ENCODE data around the gene PPIF. TPM values are rescaled to one million over a fixed set of nuclear protein-coding genes. Genes with fewer than 3 reads are reported as not detected.
"Not testable (repeated sequence)": the region's sequence is repeated elsewhere in the genome, so short reads cannot be mapped to it uniquely, and the experiment has no call there.

PPIF gene
- total RNA-seq, 3 donors from 2014 or later, result 54.6 to 88.5 (median 77.3) TPM

- no peak for TF ChIP-seq CTCF (IDR thresholded peaks at IDR 0.05)
- Histone ChIP-seq H3K36me3 (ENCODE audit: low read depth) (no peaks in the 10 kb centered on the region), H3K4me3 (no peak overlapping the region), H3K9me3 (no peaks in the 10 kb centered on the region), H3K4me1 (ENCODE audit: low read depth) (no peaks in the 10 kb centered on the region)
- ATAC-seq, result no peak
- DNase-seq, result peak in 1 of 3 donors; percentile 22
- intact Hi-C loops (cut with DNase I, micrococcal nuclease), result no loop called here
These were observed 12.2 kb upstream of the PPIF start for GRCh38 chr10:79335094-79335469.

- ATAC-seq, result peak; percentile 9
- Histone ChIP-seq H3K4me3 (no peak overlapping the region), H3K9me3 (no peaks in the 10 kb centered on the region), H3K4me1 (ENCODE audit: low read depth) (no peaks in the 10 kb centered on the region), H3K36me3 (ENCODE audit: low read depth) (no peaks in the 10 kb centered on the region)
- DNase-seq, result peak in 1 of 3 donors; percentile 33
- intact Hi-C loops (cut with DNase I, micrococcal nuclease), result no loop called here
- TF ChIP-seq CTCF (IDR thresholded peaks at IDR 0.05), result no peak
These were observed 11.6 kb upstream of the PPIF start for GRCh38 chr10:79335470-79336235.

DNA sequence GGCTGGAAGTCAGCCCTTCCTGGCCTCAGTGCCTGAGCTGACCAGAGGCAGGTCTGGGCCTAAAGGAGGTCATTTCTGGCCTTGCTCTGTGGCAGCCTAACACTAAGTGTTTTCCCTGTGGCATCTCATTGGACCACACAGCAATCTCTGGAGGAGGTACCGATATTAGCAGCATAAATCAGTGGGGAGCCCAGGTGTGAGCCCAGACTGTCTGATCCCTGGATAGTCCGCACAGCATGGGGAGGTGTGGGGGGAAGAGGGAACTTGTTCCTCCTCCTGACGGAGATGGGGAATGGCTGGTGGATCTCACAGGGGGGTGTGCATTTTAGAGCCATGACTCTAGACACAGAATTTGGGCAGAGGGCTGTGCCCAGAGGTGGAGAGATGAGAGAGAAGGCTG lies 11.0 kb upstream of the PPIF start:
- H3K36me3 ChIP-seq (ENCODE audit: low read depth), result no peaks in the 10 kb centered on the region
- no peak for DNase-seq
- no peaks in the 10 kb centered on the region for H3K9me3 ChIP-seq
- no peak for ATAC-seq
- no peak overlapping the region for H3K4me3 ChIP-seq
- TF ChIP-seq CTCF (IDR thresholded peaks at IDR 0.05), result no peak
- H3K4me1 ChIP-seq (ENCODE audit: low read depth), result no peaks in the 10 kb centered on the region
- intact Hi-C loops (cut with DNase I, micrococcal nuclease), result no loop called here

GRCh38 chr10:79336739-79337138 lies 10.5 kb upstream of the PPIF start:
- ATAC-seq, result no peak
- intact Hi-C loops (cut with DNase I, micrococcal nuclease), result no loop called here

DNA sequence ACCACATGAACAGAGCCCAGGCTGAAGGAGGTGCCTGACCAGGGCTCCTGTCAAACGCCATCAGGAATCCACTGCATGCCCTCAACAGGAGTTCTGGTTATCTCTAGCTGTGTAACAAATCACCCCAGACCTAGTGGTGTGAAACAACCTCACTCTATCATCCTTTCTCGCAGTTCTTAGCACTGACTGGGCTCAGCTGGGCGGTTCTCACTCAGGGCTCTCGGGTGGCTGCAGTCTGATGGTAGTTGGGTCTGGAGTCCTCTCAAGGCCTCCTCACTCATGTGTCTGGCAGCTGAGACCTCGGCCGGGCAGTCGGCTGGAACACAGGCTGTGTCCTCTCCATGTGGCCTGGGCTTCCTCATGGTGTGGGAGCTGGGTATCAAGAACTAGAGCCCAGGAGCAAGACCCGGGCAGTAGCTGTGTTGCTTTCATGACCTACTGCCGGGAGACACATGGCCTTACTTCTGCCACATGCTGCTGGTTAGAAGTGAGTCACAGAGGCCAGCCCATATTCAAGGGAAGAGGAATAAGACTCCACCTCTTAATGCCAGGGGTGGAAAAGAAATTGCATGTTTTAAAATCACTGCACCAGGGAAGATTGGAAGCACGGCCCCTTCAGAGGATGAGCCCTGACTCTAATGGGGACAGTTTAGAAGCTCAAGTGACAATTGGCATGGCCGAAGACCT lies 9.3 kb upstream of the PPIF start:
- H3K4me1 ChIP-seq (ENCODE audit: low read depth); intact Hi-C loops (cut with DNase I, micrococcal nuclease); ATAC-seq; DNase-seq; H3K36me3 ChIP-seq (ENCODE audit: low read depth); H3K9me3 ChIP-seq; H3K4me3 ChIP-seq: not testable (repeated sequence)

More at GRCh38 chr10:79336739-79337138, 10.5 kb upstream of the PPIF start:
- no peak for TF ChIP-seq CTCF (IDR thresholded peaks at IDR 0.05)
- no peak overlapping the region for H3K4me3 ChIP-seq
- no peaks in the 10 kb centered on the region for H3K9me3 ChIP-seq
- no peaks in the 10 kb centered on the region for H3K4me1 ChIP-seq (ENCODE audit: low read depth)
- DNase-seq, result no peak
- H3K36me3 ChIP-seq (ENCODE audit: low read depth), result no peaks in the 10 kb centered on the region

GRCh38 chr10:79339266-79339665 lies 8.0 kb upstream of the PPIF start:
- Histone ChIP-seq H3K4me3 (no peak overlapping the region), H3K4me1 (ENCODE audit: low read depth) (peaks cover 5% of the 10 kb centered on the region), H3K9me3 (no peaks in the 10 kb centered on the region), H3K36me3 (ENCODE audit: low read depth) (no peaks in the 10 kb centered on the region)
- no peak for ATAC-seq
- no peak for DNase-seq
- intact Hi-C loops (cut with DNase I, micrococcal nuclease), result no loop called here
- no peak for TF ChIP-seq CTCF (IDR thresholded peaks at IDR 0.05)

Data from mucosa of descending colon (tissue), 3 donors.